Measurements from ENCODE around the gene OR10G2. TPM values are rescaled to one million over a fixed set of nuclear protein-coding genes. Genes with fewer than 3 reads are reported as not detected.

OR10G2 gene, protein sequence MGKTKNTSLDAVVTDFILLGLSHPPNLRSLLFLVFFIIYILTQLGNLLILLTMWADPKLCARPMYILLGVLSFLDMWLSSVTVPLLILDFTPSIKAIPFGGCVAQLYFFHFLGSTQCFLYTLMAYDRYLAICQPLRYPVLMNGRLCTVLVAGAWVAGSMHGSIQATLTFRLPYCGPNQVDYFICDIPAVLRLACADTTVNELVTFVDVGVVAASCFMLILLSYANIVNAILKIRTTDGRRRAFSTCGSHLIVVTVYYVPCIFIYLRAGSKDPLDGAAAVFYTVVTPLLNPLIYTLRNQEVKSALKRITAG
- not detected in 2 replicates for total RNA-seq

DNA sequence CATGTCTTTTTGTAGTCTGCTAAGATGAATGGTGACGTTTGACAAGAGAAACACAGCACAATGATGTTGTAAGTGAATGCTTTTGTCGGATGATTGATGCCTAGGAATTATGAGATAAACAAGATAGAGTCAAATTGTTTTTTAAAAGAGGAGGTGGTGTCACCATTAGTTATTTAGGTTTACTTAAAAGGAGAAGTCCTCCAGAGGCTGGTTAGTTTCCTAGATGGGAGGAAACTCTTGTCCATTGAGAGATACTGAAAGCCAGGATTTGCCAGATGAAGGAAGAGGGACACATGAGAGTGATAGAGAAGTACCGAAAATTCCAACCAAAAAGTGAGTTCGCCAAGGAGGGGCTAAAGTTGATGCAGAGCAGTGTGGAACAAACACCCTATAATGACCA is at the start of gene OR10G2:
TSS of gene OR10G2 (minus strand) at position 101 of the 400 bp plus-strand sequence. CDS start at position 3, 98 bp downstream.

DNA sequence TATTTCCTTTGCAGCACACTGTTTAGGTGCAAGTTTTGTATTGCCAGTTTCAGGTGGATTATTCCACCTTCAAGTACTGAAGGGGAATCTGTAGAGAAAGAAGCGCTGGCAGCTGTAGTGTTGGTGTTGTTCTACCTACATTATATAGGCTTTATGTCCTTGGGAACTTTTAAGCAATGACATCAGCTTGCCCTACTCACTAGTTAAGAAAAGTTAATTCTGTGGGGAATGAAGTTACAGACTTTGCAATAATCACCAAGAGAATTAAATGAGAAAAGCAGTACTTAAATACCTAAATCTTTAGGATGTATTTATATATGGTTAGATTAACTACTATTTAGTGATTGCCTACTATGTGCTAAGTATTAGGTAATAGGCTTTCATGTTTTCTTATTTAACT is 39.0 kb upstream of the OR10G2 start, which contains the start of gene OR4E1:
TSS of gene OR4E1 (minus strand) at position 101 of the 400 bp plus-strand sequence. CDS start 2,883 bp downstream, outside the sequence.

DNA sequence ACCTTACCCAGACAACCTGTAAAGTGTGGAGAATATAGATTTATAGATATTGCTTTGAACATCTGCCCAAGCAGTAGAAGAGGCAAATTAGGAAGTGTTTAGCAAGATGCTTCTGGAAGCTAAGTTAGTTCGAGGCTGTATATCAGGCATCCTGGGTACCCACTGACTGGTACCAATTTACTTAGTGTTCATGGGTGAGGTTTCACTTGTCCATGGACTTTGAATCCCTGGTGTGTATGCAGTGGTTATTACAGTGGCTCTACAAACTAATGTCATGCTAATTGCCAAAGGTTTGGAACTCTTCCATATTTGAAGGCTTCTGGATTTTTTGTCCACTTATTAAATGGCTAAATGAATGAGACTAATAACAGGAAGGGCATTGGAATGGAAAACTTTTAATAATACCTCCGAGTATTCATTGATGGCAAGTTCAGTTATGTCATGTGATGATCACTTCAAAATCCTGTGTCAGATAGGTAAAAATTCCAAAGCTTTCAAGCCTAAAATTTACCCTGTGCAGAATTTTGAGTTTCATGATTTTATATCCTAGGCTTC is 18.7 kb upstream of the OR10G2 start, which contains the start of gene OR4E2:
TSS of gene OR4E2 (plus strand) at position 505 of the 555 bp plus-strand sequence. CDS start 11,248 bp downstream, outside the sequence.

Other genes with a start within 250 kb of the OR10G2 start
- 57.4 and 64.6 TPM in 2 replicates for gene CHD8, start 178.8 kb downstream of the OR10G2 start, total RNA-seq
- 25.1 and 26.9 TPM in 2 replicates for gene RAB2B, start 158.0 kb downstream of the OR10G2 start, total RNA-seq
- gene TOX4, start 157.7 kb downstream of the OR10G2 start, total RNA-seq = 33.7 and 47.6 TPM in 2 replicates
- 57.6 and 60.4 TPM in 2 replicates for gene METTL3, start 123.6 kb downstream of the OR10G2 start, total RNA-seq
- 4.2 and 6.0 TPM in 2 replicates for gene SALL2, start 108.6 kb downstream of the OR10G2 start, total RNA-seq
- not detected in 2 replicates for gene OR10G3, start 54.9 kb downstream of the OR10G2 start, total RNA-seq
- not detected in 2 replicates for gene OR4E2, start 18.9 kb upstream of the OR10G2 start, total RNA-seq
- gene OR4E1, start 38.9 kb upstream of the OR10G2 start, total RNA-seq = not detected in 2 replicates

Measured in smooth muscle cell of trachea (primary cell).